ENCODE data around the gene NFIC.
A peak's percentile ranks its signal among the peaks of the same experiment; 100 is the strongest.

NFIC gene

DNA sequence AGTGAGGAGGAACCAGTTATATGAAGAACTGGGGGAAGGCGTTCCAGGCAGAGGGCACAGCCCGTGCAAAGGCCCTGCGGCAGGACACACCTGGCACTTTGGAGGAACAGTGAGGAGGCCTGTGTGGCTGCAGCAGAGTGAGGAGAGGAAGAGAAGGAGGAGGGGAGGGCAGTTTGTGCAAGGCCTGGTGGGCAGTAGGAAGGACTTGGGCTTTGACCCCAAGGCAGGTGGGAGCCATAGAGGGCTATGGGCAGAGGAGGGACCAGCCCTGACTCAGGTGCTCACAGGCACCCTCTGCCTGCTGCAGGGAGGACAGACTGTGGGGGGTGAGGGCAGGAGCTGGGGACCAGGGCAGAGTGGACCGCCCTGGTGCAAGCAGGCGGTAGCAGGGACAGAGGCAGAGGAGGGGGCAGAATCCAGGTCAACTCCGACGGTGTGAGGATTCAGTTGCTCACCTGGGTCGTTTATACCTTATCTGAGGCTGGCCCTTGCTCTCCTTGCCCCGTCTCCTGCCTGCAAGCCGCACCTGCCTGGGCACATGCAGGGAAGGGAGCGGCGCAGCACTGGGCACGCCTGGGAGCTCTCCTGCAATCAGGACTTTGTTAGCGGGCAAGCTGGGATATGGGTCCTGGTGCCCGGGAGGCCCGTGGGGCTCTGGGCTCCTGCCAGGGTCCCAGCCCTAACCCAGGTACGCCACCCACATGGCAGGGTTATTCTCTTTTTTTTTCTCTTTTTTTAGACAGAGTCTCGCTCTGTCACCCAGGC is 34.8 kb downstream of the NFIC start:
- no peak overlapping the region for H3K4me3 ChIP-seq (ENCODE audit: low read depth, low read length)
- ChIA-PET CTCF (interaction anchor here (0.7 kb wide), 1 partner anchor 28 kb away, joined by 3 read pairs; no protein-coding TSS in a partner anchor), POLR2A (no interaction called here)
- TF ChIP-seq, protein P1, sequence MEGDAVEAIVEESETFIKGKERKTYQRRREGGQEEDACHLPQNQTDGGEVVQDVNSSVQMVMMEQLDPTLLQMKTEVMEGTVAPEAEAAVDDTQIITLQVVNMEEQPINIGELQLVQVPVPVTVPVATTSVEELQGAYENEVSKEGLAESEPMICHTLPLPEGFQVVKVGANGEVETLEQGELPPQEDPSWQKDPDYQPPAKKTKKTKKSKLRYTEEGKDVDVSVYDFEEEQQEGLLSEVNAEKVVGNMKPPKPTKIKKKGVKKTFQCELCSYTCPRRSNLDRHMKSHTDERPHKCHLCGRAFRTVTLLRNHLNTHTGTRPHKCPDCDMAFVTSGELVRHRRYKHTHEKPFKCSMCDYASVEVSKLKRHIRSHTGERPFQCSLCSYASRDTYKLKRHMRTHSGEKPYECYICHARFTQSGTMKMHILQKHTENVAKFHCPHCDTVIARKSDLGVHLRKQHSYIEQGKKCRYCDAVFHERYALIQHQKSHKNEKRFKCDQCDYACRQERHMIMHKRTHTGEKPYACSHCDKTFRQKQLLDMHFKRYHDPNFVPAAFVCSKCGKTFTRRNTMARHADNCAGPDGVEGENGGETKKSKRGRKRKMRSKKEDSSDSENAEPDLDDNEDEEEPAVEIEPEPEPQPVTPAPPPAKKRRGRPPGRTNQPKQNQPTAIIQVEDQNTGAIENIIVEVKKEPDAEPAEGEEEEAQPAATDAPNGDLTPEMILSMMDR (IDR thresholded peaks at IDR 0.05; ENCODE audit: insufficient read depth, low read length, missing control alignments), result no peak
- no peak for DNase-seq (ENCODE audit: low read depth, low spot score)

DNA sequence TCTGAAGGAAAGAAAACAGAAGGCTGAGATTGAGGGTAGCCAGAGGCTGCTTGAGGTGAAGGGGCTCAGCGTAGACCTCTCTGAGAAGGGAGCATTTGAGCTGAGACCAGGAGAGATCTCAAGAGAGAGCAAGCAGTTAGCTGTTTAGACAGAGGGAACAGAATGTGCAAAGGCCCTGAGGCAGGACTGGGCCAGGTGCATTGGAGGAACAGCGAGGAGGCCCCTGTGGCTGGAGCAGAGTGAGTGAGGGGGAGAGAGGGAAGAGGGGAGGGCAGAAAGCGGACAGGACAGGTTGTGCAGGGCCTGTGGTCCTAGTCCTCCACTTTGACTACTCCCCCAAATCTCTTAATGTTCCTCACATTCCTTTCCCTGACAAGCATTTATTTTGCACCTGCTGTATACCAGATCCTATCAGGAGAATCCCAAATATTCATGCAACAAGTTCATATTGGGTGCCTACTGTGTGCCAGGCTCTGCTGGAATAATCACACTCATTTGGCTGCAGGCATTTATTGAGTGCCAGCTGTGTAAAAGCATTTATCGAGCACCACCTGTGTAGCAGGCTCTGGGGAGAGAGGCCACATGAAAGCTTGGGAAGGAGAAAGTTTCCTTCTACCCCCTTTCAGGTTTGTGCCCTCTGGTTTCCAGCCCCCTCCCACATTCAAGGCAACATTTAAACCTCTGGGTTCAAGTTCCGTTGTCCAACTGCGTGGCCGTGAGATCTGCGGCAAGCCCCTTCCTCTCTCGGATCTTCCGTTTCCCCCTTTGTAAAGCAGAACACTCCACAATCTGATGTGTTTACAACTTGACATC is 36.5 kb downstream of the NFIC start:
- peak overlapping the region; percentile 34 for H3K4me3 ChIP-seq (ENCODE audit: low read depth, low read length)
- DNase-seq (ENCODE audit: low read depth, low spot score), result no peak
- TF ChIP-seq, protein P1 (IDR thresholded peaks at IDR 0.05; ENCODE audit: insufficient read depth, low read length, missing control alignments), result no peak
- ChIA-PET POLR2A (no interaction called here), CTCF (interaction anchor here (0.6 kb wide), 1 partner anchor 49 kb away, joined by 3 read pairs; no protein-coding TSS in a partner anchor)

DNA sequence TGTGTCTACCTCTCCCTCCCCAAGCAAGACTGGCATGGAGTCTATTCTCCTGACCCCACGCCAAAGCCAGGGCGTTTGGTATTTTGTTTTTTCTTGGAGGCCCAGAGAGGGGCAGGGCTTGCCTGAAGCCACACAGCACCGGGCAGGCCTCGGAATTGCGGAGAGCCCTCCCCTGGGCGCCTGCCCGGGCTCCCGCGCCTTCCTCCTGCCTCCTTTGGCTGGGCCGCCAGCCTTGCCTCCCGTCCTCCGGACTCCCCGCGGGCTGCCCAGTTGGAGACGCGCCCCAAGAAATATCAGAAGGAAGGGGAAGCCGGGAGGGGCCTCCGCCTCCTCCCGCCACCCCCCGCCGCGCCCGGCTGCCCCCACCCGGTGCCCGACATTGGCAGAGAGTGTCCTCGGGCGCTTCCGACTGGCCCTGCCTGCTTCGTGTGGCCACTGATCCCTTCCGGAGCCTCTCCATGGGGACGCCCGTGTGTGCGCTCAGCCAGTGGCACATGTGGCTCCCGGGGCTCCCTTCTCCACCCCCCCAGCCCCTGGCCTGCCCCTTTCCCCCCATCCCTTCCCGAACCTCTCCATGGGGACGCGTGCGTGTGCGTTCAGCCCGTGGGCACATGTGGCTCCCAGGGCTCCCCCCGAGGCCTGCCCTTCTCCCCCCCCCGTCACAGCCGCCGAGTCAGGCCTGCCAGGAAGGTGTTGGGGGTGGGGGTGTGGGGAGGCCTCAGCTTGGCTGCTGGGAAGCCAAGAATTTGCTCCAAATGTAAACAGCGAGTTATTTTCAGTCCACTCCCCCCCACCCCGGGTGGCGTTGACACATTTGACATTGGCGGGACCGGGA is 37.3 kb downstream of the NFIC start:
- POLR2A ChIA-PET, result no interaction called here
- peak; percentile 75 for DNase-seq (ENCODE audit: low read depth, low spot score)
- peak overlapping the region; percentile 34 for H3K4me3 ChIP-seq (ENCODE audit: low read depth, low read length)
- TF ChIP-seq, protein P1 (IDR thresholded peaks at IDR 0.05; ENCODE audit: insufficient read depth, low read length, missing control alignments), result no peak
- CTCF ChIA-PET, result interaction anchor here (0.6 kb wide), 1 partner anchor 48 kb away, joined by 3 read pairs; no protein-coding TSS in a partner anchor

DNA sequence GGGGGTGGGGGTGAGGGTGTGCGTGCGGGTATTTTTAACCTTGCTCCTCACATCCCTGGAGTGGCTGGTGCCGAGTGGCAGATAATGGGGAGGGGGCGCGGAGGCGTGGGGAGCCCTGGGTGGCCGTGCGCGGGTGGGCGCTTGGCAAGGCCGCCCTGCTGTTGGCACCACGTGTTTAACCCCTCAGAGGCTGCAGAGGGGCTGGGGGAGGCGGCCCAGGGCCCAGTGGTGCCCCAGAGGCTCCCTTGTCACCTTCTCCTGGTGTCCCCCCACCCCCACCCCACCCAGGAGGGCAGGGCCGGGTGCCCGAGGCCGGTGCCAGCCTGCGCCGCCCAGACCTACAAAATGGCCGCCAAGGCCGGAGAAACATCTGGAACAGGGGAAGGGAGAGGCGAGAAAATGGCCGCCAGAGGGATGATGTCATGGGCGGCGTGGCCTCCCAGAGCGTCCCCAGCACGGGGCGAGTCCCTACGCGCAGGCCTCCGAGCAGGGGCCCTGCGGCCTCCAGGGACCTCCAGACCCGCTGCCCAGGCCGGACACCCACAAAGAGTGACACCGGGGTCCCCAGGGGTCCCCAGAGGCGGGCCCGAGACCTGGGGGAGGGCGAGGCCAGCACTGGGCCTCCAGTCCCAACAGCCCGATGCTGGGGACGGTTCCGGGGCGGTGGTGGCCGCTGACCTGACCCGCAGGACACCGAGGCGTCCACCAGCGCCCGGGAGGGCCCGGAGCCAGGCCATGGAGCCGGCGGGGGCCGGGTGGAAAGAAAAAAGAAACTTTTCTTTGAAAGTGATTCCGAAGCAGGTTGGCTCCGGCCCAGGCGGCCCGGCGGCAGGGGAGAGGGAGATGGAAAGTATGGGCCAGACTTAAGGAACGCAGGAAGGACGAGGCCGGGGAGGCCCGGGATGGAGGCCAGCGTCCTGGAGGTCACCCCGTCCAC is 38.2 kb downstream of the NFIC start:
- TF ChIP-seq, protein P1 (IDR thresholded peaks at IDR 0.05; ENCODE audit: insufficient read depth, low read length, missing control alignments), result no peak
- no peak for DNase-seq (ENCODE audit: low read depth, low spot score)
- ChIA-PET POLR2A (no interaction called here), CTCF (interaction anchor here (0.9 kb wide), 1 partner anchor 25 kb away, joined by 3 read pairs; no protein-coding TSS in a partner anchor)
- peak overlapping the region; percentile 3 for H3K4me3 ChIP-seq (ENCODE audit: low read depth, low read length)

DNA sequence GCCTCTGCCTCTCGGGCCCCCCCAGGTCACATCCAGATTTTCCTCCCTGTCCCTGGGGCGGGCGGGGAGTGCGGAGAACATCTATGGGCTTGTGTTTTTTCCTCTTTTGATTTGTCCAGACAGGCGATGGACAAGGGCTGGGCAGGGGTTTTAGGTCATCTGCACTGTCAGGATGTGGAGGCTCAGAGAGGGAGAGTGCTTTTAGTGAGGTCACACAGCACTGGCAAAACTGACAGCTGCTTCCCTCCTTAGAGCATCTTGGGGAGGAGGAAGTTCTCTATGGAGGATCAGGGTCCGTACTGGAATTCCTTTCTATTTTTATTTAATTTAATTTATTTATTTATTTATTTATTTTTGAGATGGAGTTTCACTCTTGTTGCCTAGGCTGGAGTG is 38.9 kb downstream of the NFIC start:
- ChIA-PET POLR2A (no interaction called here), CTCF (interaction anchor here (0.9 kb wide), 1 partner anchor 25 kb away, joined by 3 read pairs; no protein-coding TSS in a partner anchor)
- no peak overlapping the region for H3K4me3 ChIP-seq (ENCODE audit: low read depth, low read length)
- TF ChIP-seq, protein P1 (IDR thresholded peaks at IDR 0.05; ENCODE audit: insufficient read depth, low read length, missing control alignments), result no peak
- DNase-seq (ENCODE audit: low read depth, low spot score), result no peak
